CD14-positive monocyte (primary cell): ENCODE data around the gene TBC1D2. TPM values are rescaled to one million over a fixed set of nuclear protein-coding genes. Genes with fewer than 3 reads are reported as not detected.

Experiments used
- DNase-seq, 3 donors: peaks; one replicate each; pipeline ENCODE4 v3.0.0-alpha.2; 2011 to 2022
- H2AFZ ChIP-seq: 2 replicates; pipeline ENCODE4 v1.6.0; 2012; ENCODE audit warnings: mild to moderate bottlenecking, low read depth, low read length, inconsistent platforms; ENCODE audit not compliant: insufficient read depth, poor library complexity, severe bottlenecking
- H3K27ac ChIP-seq, 2 donors: 1 replicate in 1 of 2; 2 replicates in 1 of 2; pipeline ENCODE4 v1.5.1; 2012 to 2013; ENCODE audit warnings: low read length in 2 of 2, control low read depth in 1 of 2, inconsistent platforms in 1 of 2, low read depth in 1 of 2, mild to moderate bottlenecking in 1 of 2
- H3K27me3 ChIP-seq, 2 donors: one replicate each; pipeline versions ENCODE4 v1.6.0 to v1.6.1; 2011 to 2013; ENCODE audit warnings: low read length in 2 of 2; ENCODE audit not compliant: control insufficient read depth in 2 of 2, insufficient read depth in 2 of 2
- H3K36me3 ChIP-seq, 2 donors: replicated peaks in 1 of 2; 1 replicate in 1 of 2; 2 replicates in 1 of 2; pipeline versions ENCODE4 v1.5.1 to v1.6.1; 2012 to 2013; ENCODE audit warnings: low read length in 2 of 2, control low read depth in 1 of 2, inconsistent platforms in 1 of 2, mild to moderate bottlenecking in 1 of 2; ENCODE audit not compliant: insufficient read depth in 2 of 2, control insufficient read depth in 1 of 2
- H3K4me1 ChIP-seq, 2 donors: 1 replicate in 1 of 2; 2 replicates in 1 of 2; pipeline versions ENCODE4 v1.5.1 to v1.6.1; 2012 to 2013; ENCODE audit warnings: low read length in 2 of 2, control low read depth in 1 of 2, inconsistent platforms in 1 of 2, mild to moderate bottlenecking in 1 of 2, moderate library complexity in 1 of 2; ENCODE audit not compliant: insufficient read depth in 2 of 2, control insufficient read depth in 1 of 2
- H3K4me2 ChIP-seq: replicated peaks from 2 replicates; pipeline ENCODE3; 2012; ENCODE audit warnings: low read length, moderate library complexity, mild to moderate bottlenecking; ENCODE audit not compliant: poor library complexity, severe bottlenecking; ENCODE audit errors: extremely low read depth
- H3K4me3 ChIP-seq, 3 experiments: fragments of 200-600 bp in 1 of 3; sonication (generic) in 1 of 3; replicated peaks in 1 of 3; 1 replicate in 2 of 3; 2 replicates in 1 of 3; pipeline ENCODE4 v1.5.1; 2011 to 2013; ENCODE audit warnings: low read length in 3 of 3, mild to moderate bottlenecking in 3 of 3, control low read depth in 2 of 3, low read depth in 2 of 3, inconsistent platforms in 1 of 3, moderate library complexity in 1 of 3
- H3K79me2 ChIP-seq: 2 replicates; pipeline ENCODE4 v1.6.0; 2012; ENCODE audit warnings: mild to moderate bottlenecking, control low read depth, inconsistent platforms, low read length, moderate library complexity; ENCODE audit not compliant: insufficient read depth
- H3K9ac ChIP-seq: 2 replicates; pipeline ENCODE4 v1.6.0; 2017; ENCODE audit warnings: low read length, mild to moderate bottlenecking; ENCODE audit not compliant: insufficient read depth, poor library complexity, severe bottlenecking
- H3K9me3 ChIP-seq, 2 donors: replicated peaks in 1 of 2; 1 replicate in 1 of 2; 2 replicates in 1 of 2; pipeline versions ENCODE4 v1.5.1 to v1.6.1; 2012 to 2013; ENCODE audit warnings: low read length in 2 of 2, control low read depth in 1 of 2; ENCODE audit not compliant: control insufficient read depth in 1 of 2, insufficient read depth in 1 of 2
- H4K20me1 ChIP-seq: 2 replicates; pipeline ENCODE4 v1.6.0; 2012; ENCODE audit warnings: mild to moderate bottlenecking, low read length, control low read depth, moderate library complexity; ENCODE audit not compliant: insufficient read depth
- H3K27ac Mint-ChIP-seq, 7 donors: one replicate each; pipeline ENCODE4 v1.8.0; 2020; ENCODE audit warnings: mild to moderate bottlenecking in 7 of 7, mixed read lengths in 7 of 7, moderate library complexity in 6 of 7, inconsistent platforms in 2 of 7
- H3K27me3 Mint-ChIP-seq, 3 donors: one replicate each; pipeline ENCODE4 v1.8.0; 2021 to 2022; ENCODE audit warnings: low read depth in 3 of 3, mild to moderate bottlenecking in 3 of 3, mixed read lengths in 3 of 3, moderate library complexity in 3 of 3, inconsistent platforms in 1 of 3
- H3K36me3 Mint-ChIP-seq, 2 donors: one replicate each; pipeline ENCODE4 v1.8.0; 2020; ENCODE audit warnings: mixed read lengths in 2 of 2, inconsistent platforms in 1 of 2, mild to moderate bottlenecking in 1 of 2
- H3K4me1 Mint-ChIP-seq: one replicate; pipeline ENCODE4 v1.8.0; 2020; ENCODE audit warnings: mild to moderate bottlenecking, mixed read lengths
- H3K4me3 Mint-ChIP-seq, 2 donors: one replicate each; pipeline ENCODE4 v1.8.0; 2020; ENCODE audit warnings: mild to moderate bottlenecking in 2 of 2, mixed read lengths in 2 of 2, moderate library complexity in 1 of 2
- H3K9me3 Mint-ChIP-seq, 7 donors: one replicate each; pipeline ENCODE4 v1.8.0; 2020 to 2022; ENCODE audit warnings: mixed read lengths in 7 of 7, mild to moderate bottlenecking in 6 of 7, moderate library complexity in 6 of 7, inconsistent platforms in 2 of 7
- WGBS: methylation state at CpG from one replicate; pipeline ENCODE4 v1.1.5; 2013; ENCODE audit warnings: missing lambda C conversion rate; ENCODE audit not compliant: insufficient coverage; 5-methylcytosine and 5-hydroxymethylcytosine counted together
- intact Hi-C, 2 donors: fragments of 100-400 bp; cut with micrococcal nuclease; formaldehyde crosslinking; loops; one replicate each; pipeline versions ENCODE4 v1.15.0 to v1.15.1; 2023
- polyA plus RNA-seq, 3 donors: library from polyadenylated mRNA; depleted of rRNA in 1 of 3; unstranded in 2 of 3; stranded (reverse) in 1 of 3; fragments of 300-500 nt in 2 of 3; fragments of >200 nt in 1 of 3; fragmentation: Illumina TruSeq in 2 of 3; gene quantifications; 1 replicate in 2 of 3; 2 replicates in 1 of 3; pipeline ENCODE4 v1.2.3, GENCODE V29; 2012 to 2021
- TF ChIP-seq, protein P1 (sequence below): fragments of 200-600 bp; IDR thresholded peaks from one replicate; pipeline ENCODE4 v1.8.0; 2022; ENCODE audit warnings: antibody characterized with exemption, mild to moderate bottlenecking

TBC1D2 gene
- polyA plus RNA-seq, 3 donors = 23.2 to 55.7 (median 34.4) TPM

DNA sequence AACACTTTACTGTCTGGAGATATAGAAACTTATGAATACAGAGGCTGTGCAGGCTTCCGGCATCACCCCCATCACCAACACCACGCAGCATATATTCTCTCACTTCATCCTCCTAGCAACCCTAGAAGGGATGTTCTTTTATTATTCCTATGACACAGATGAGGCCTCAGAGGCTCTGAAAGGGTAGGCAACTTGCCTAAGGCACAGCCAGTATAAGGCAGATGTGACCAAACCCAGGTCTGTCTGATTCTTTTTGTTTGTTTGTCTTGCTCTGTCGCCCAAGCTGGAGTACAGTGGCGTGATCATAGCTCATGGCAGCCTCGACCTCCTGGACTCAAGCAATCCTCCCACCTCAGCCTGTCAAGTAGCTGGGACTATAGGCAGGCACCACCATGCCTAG, 40.2 kb downstream of the TBC1D2 start:
- Mint-ChIP-seq H3K36me3 (peaks cover 87 to 95% of the 10 kb centered on the region in 2 donors), H3K4me3 (no peak overlapping the region), H3K27me3 (no peaks in the 10 kb centered on the region), H3K4me1 (no peaks in the 10 kb centered on the region), H3K27ac (peak overlapping the region in 4 of 7 donors; percentile 23 to 74 (median 51)), H3K9me3 (peaks cover 0 to 2% (median 0%) of the 10 kb centered on the region in 7 donors)
- intact Hi-C loops = no loop called here
- Histone ChIP-seq H3K9ac (no peak overlapping the region), H3K4me1 (no peaks in the 10 kb centered on the region), H2AFZ (no peak overlapping the region), H3K9me3 (no peaks in the 10 kb centered on the region), H3K79me2 (peaks cover 28% of the 10 kb centered on the region), H3K4me2 (no peak overlapping the region), H3K36me3 (peaks cover 93 to 99% of the 10 kb centered on the region in 2 donors), H3K27me3 (no peaks in the 10 kb centered on the region), H3K4me3 (no peak overlapping the region), H4K20me1 (peaks cover 82% of the 10 kb centered on the region), H3K27ac (peak overlapping the region in 1 of 2 donors; percentile 26)
- TF ChIP-seq, protein P1, sequence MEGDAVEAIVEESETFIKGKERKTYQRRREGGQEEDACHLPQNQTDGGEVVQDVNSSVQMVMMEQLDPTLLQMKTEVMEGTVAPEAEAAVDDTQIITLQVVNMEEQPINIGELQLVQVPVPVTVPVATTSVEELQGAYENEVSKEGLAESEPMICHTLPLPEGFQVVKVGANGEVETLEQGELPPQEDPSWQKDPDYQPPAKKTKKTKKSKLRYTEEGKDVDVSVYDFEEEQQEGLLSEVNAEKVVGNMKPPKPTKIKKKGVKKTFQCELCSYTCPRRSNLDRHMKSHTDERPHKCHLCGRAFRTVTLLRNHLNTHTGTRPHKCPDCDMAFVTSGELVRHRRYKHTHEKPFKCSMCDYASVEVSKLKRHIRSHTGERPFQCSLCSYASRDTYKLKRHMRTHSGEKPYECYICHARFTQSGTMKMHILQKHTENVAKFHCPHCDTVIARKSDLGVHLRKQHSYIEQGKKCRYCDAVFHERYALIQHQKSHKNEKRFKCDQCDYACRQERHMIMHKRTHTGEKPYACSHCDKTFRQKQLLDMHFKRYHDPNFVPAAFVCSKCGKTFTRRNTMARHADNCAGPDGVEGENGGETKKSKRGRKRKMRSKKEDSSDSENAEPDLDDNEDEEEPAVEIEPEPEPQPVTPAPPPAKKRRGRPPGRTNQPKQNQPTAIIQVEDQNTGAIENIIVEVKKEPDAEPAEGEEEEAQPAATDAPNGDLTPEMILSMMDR = no peak
- no peak for DNase-seq
- 100% methylated on average over 3 of the region's 5 CpGs for WGBS

DNA sequence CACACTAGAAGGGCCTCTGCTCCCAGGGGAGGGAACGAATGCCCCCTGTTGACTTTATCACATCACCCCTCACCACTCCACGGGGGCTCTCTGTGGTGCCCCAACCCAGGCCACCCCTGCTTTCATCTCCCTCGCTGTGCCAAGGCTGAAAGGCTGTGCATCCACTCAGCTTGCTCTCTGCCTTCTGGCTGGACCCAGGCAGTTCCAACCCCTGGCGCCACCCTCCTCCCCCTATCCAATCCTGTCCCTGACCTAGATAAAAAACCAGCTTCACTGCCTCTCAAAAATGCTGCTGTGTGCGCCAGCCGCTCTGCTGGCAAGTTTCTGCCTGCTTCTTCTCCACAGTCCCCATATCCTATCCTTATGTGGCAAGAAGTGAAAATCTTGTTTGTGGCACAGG, 40.6 kb downstream of the TBC1D2 start:
- intact Hi-C loops = no loop called here
- TF ChIP-seq, protein P1 = no peak
- H3K4me3 ChIP-seq = no peak overlapping the region
- H3K36me3 ChIP-seq = peaks cover 93 to 99% of the 10 kb centered on the region in 2 donors
- H4K20me1 ChIP-seq = peaks cover 81% of the 10 kb centered on the region
- H3K27ac Mint-ChIP-seq = peak overlapping the region in 4 of 7 donors; percentile 23 to 66 (median 45)
- no peaks in the 10 kb centered on the region for H3K9me3 ChIP-seq
- H3K4me1 ChIP-seq = no peaks in the 10 kb centered on the region
- 85% methylated on average over 5 of the region's 6 CpGs for WGBS
- DNase-seq = no peak
- H3K4me2 ChIP-seq = no peak overlapping the region
- no peak overlapping the region for H2AFZ ChIP-seq
- H3K27me3 Mint-ChIP-seq = no peaks in the 10 kb centered on the region
- no peak overlapping the region for H3K9ac ChIP-seq
- H3K9me3 Mint-ChIP-seq = peaks cover 0 to 2% (median 0%) of the 10 kb centered on the region in 7 donors
- no peak overlapping the region for H3K27ac ChIP-seq
- no peak overlapping the region for H3K4me3 Mint-ChIP-seq
- peaks cover 28% of the 10 kb centered on the region for H3K79me2 ChIP-seq
- no peaks in the 10 kb centered on the region for H3K4me1 Mint-ChIP-seq
- H3K36me3 Mint-ChIP-seq = peaks cover 86 to 95% of the 10 kb centered on the region in 2 donors
- no peaks in the 10 kb centered on the region for H3K27me3 ChIP-seq
